Panc1 (cell line): ENCODE measurements around the gene AK2. TPM values are rescaled to one million over a fixed set of nuclear protein-coding genes. Genes with fewer than 3 reads are reported as not detected.

ENCODE experiments used
- ATAC-seq: fragments of 200-7000 bp; cut with Tn5 transposase; 2 replicates; pipeline ENCODE4 v1.9.1; 2020; ENCODE audit warnings: mild to moderate bottlenecking, moderate library complexity
- BruUV-seq: library from RNA; stranded (reverse); fragments of 400-500 nt; replicated peaks from 2 replicates; lab custom pipeline; 2021; lab: Mats Ljungman, UMichigan
- CTCF ChIA-PET: fragments of 300-600 bp; sonication (Branson Sonifier 250); formaldehyde crosslinking; loops from one replicate; lab custom pipeline; 2022; ENCODE audit warnings: antibody characterized with exemption; lab: Charles Lee
- POLR2A ChIA-PET: fragments of 300-600 bp; sonication (Branson Sonifier 250); formaldehyde crosslinking; loops from one replicate; lab custom pipeline; 2022; ENCODE audit warnings: antibody characterized with exemption; lab: Charles Lee
- DNase-seq: peaks from one replicate; pipeline ENCODE4 v3.0.0-alpha.2; 2010; ENCODE audit warnings: low read depth, low spot score
- H3K27ac ChIP-seq: 2 replicates; pipeline ENCODE4 v1.5.1; 2011; ENCODE audit warnings: mild to moderate bottlenecking, low read length, inconsistent platforms
- H3K27me3 ChIP-seq: fragments of 200-500 bp; sonication (Bioruptor generic); 2 replicates; pipeline ENCODE4 v1.6.0; 2014; ENCODE audit warnings: low read length, inconsistent platforms; ENCODE audit not compliant: control insufficient read depth, insufficient read depth
- H3K36me3 ChIP-seq: fragments of 200-500 bp; sonication (Bioruptor generic); 2 replicates; pipeline ENCODE4 v1.5.1; 2014; ENCODE audit warnings: inconsistent platforms, mild to moderate bottlenecking, low read length, moderate library complexity; ENCODE audit not compliant: control insufficient read depth, insufficient read depth
- H3K4me1 ChIP-seq: 2 replicates; pipeline ENCODE4 v1.5.1; 2011; ENCODE audit warnings: inconsistent platforms, mild to moderate bottlenecking, low read length, moderate library complexity; ENCODE audit not compliant: control insufficient read depth, insufficient read depth
- H3K4me3 ChIP-seq, 2 experiments: 2 replicates each; pipeline ENCODE4 v1.5.1; 2011 to 2012; ENCODE audit warnings: low read depth in 2 of 2, low read length in 2 of 2, mild to moderate bottlenecking in 2 of 2, inconsistent platforms in 1 of 2, moderate library complexity in 1 of 2
- H3K9me3 ChIP-seq: fragments of 200-500 bp; sonication (Bioruptor generic); 2 replicates; pipeline ENCODE4 v1.5.1; 2014; ENCODE audit warnings: low read depth, mild to moderate bottlenecking, inconsistent platforms, low read length, moderate library complexity; ENCODE audit not compliant: control insufficient read depth, insufficient read depth
- CTCF ChIP-seq: fragments of 450-650 bp; IDR thresholded peaks from 2 replicates; pipeline ENCODE4 v1.5.1; 2017; ENCODE audit warnings: mild to moderate bottlenecking
- POLR2AphosphoS5 ChIP-seq: IDR thresholded peaks from 2 replicates; pipeline ENCODE4 v1.6.1; 2012; ENCODE audit warnings: mild to moderate bottlenecking, low read depth, low read length, moderate library complexity
- REST ChIP-seq, 2 experiments: IDR thresholded peaks; 2 replicates each; pipeline ENCODE4 v1.6.1; 2011 to 2012; ENCODE audit warnings: low read depth in 2 of 2, control low read depth in 1 of 2, low read length in 1 of 2, mild to moderate bottlenecking in 1 of 2, moderate library complexity in 1 of 2; ENCODE audit not compliant: insufficient read depth in 1 of 2
- SIN3A ChIP-seq: IDR thresholded peaks from 2 replicates; pipeline ENCODE4 v1.6.1; 2012; ENCODE audit warnings: low read depth, mild to moderate bottlenecking, low read length, moderate library complexity, borderline replicate concordance; ENCODE audit not compliant: insufficient read depth
- TCF7L2 ChIP-seq: IDR thresholded peaks from 2 replicates; pipeline ENCODE4 v1.6.1; 2011; ENCODE audit warnings: mild to moderate bottlenecking, low read depth, low read length, inconsistent platforms
- in situ Hi-C: cut with HindIII; loops from 2 replicates; pipeline ENCODE4 v1.10.0; 2016; ENCODE audit warnings: low sequenced_read_pairs, low pct_unique_long_range_greater_than_20kb
- intact Hi-C: fragments of 100-400 bp; cut with micrococcal nuclease; formaldehyde crosslinking; loops from one replicate; pipeline ENCODE4 v1.10.0; 2022; ENCODE audit not compliant: unreplicated experiment
- total RNA-seq: library from RNA; stranded (reverse); gene quantifications from one replicate; pipeline ENCODE4 v1.2.1, GENCODE V29; 2021; ENCODE audit not compliant: unreplicated experiment

Gene AK2
- total RNA-seq, 1 experiment from 2014 or later = 213 TPM

GRCh38 chr1:33085332-33085731, 48.6 kb upstream of the AK2 start:
- Histone ChIP-seq H3K27me3 (no peaks in the 10 kb centered on the region; the same call in 1 of the 2 replicates), H3K27ac (no peak overlapping the region), H3K4me3 (no peak overlapping the region), H3K36me3 (no peaks in the 10 kb centered on the region; the same call in 1 of the 2 replicates), H3K4me1 (peaks cover 2% of the 10 kb centered on the region; the same call in 1 of the 2 replicates), H3K9me3 (no peaks in the 10 kb centered on the region)
- ChIA-PET CTCF (interaction anchor here (0.5 kb wide), 1 partner anchor 372 kb away, joined by 7 read pairs; no protein-coding TSS in a partner anchor), POLR2A (no interaction called here)
- DNase-seq (no peak), ATAC-seq (no peak)
- intact Hi-C loops = loop anchor here (5.0 to 10.0 kb wide), 2 partner anchors 153 to 211 kb away; partner anchors contain the start of gene FNDC5
- no peak for TF ChIP-seq REST (IDR thresholded peaks at IDR 0.05; ENCODE audit: insufficient read depth in 1 of 2, low read depth in 2 of 2, low read length in 1 of 2)
- no peak for TF ChIP-seq CTCF
- TF ChIP-seq TCF7L2 = no peak
- no peak for TF ChIP-seq SIN3A
- no peak for TF ChIP-seq POLR2AphosphoS5
- in situ Hi-C loops = no loop called here
- BruUV-seq = no TSS peak

GRCh38 chr1:33082575-33083108, 46.0 kb upstream of the AK2 start:
- Histone ChIP-seq H3K27ac (no peak overlapping the region), H3K27me3 (no peaks in the 10 kb centered on the region; the same call in 1 of the 2 replicates), H3K36me3 (no peaks in the 10 kb centered on the region; the same call in 1 of the 2 replicates), H3K4me1 (peaks cover 5% of the 10 kb centered on the region; the same call in 1 of the 2 replicates), H3K9me3 (no peaks in the 10 kb centered on the region), H3K4me3 (no peak overlapping the region)
- ATAC-seq (no peak), DNase-seq (no peak)
- CTCF ChIA-PET = interaction anchor here (0.6 kb wide), 1 partner anchor 745 kb away, joined by 6 read pairs; no protein-coding TSS in a partner anchor
- intact Hi-C loops (loop anchor here (10.0 kb wide), 1 partner anchor 208 kb away; the partner anchor contains the start of gene FNDC5), in situ Hi-C loops (no loop called here)
- TF ChIP-seq POLR2AphosphoS5 (no peak), TCF7L2 (no peak), SIN3A (no peak), REST (IDR thresholded peaks at IDR 0.05; ENCODE audit: insufficient read depth in 1 of 2, low read depth in 2 of 2, low read length in 1 of 2) (no peak), CTCF (no peak)
- BruUV-seq = no TSS peak
- POLR2A ChIA-PET = no interaction called here
